ENCODE data around the gene IFITM2. TPM values are rescaled to one million over a fixed set of nuclear protein-coding genes. Genes with fewer than 3 reads are reported as not detected.
A peak's percentile ranks its signal among the peaks of the same experiment; 100 is the strongest.
"Not testable (repeated sequence)": the region's sequence is repeated elsewhere in the genome, so short reads cannot be mapped to it uniquely, and the experiment has no call there.

The IFITM2 gene
- polyA plus RNA-seq, 1 donor from 2014 or later: 1,305 TPM

DNA sequence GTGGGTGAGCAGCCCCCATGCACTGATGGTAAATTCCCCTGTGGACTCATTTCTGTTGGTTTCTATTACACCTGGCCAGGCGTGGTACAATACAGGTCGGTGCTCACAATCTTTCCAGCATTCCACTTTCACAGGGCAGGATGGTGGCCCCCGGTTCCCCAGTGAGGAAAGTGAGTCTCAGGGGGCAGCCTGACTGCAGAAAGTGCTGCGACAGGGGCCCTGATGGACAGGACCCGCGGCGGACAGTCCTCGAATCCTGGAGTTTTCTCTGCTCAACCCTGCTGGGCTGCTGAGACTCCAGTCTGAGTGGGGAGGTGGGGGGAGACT, 21.8 kb upstream of the IFITM2 start:
- H3K36me3 Mint-ChIP-seq: peaks cover under 1% of the 10 kb centered on the region
- no peak overlapping the region for H3K4me3 Mint-ChIP-seq
- H3K27me3 Mint-ChIP-seq: peaks cover 18% of the 10 kb centered on the region
- H3K4me1 Mint-ChIP-seq: peaks cover 8 to 22% (median 15%) of the 10 kb centered on the region in 3 donors
- no peak overlapping the region for H3K27ac Mint-ChIP-seq
- no peaks in the 10 kb centered on the region for H3K9me3 Mint-ChIP-seq

DNA sequence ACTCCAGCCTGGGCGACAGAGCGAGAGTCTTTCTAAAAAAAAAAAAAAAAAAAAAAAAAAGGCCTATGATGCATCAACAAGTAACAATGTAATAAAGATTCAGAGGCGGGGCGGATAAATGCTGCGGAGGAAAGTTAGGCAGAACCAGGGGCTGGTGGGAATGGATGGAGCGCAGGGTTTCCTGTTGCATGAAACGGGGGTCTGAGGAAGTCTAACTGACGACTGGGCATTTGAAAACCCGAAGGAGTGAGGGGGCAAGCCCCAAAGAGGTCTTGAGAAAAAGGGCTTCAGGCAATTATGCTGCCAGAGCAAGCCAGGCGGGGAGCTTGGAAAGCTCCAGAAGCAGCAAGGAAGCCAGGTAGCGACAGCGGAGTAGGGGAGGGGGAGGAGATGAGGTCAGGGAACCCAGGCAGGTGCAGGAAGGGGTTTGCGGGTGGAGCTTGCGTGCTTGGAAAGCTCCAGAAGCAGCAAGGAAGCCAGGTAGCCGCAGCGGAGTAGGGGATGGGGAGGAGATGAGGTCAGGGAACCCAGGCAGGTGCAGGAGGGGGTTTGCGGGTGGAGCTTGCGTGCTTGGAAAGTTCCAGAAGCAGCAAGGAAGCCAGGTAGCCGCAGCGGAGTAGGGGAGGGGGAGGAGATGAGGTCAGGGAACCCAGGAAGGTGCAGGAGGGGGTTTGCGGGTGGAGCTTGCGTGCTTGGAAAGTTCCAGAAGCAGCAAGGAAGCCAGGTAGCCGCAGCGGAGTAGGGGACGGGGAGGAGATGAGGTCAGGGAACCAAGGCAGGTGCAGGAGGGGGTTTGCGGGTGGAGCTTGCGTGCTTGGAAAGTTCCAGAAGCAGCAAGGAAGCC, 20.4 kb upstream of the IFITM2 start:
- H3K27ac Mint-ChIP-seq: peak overlapping the region; percentile 80 to 85 (median 82)
- H3K9me3 Mint-ChIP-seq, H3K36me3 Mint-ChIP-seq: not testable (repeated sequence)
- peaks cover 13% of the 10 kb centered on the region for H3K27me3 Mint-ChIP-seq
- peaks cover 3 to 18% (median 13%) of the 10 kb centered on the region in 3 donors for H3K4me1 Mint-ChIP-seq
- H3K4me3 Mint-ChIP-seq: peak overlapping the region; percentile 86 to 96 (median 92)

GRCh38 chr11:287821-288477, 19.7 kb upstream of the IFITM2 start:
- Mint-ChIP-seq H3K36me3 (peaks cover 3% of the 10 kb centered on the region), H3K4me1 (peaks cover 3 to 16% (median 13%) of the 10 kb centered on the region in 3 donors), H3K4me3 (peak overlapping the region; percentile 86 to 96 (median 92)), H3K27ac (peak overlapping the region; percentile 80 to 85 (median 83)), H3K27me3 (peaks cover 7% of the 10 kb centered on the region), H3K9me3 (no peaks in the 10 kb centered on the region)

DNA sequence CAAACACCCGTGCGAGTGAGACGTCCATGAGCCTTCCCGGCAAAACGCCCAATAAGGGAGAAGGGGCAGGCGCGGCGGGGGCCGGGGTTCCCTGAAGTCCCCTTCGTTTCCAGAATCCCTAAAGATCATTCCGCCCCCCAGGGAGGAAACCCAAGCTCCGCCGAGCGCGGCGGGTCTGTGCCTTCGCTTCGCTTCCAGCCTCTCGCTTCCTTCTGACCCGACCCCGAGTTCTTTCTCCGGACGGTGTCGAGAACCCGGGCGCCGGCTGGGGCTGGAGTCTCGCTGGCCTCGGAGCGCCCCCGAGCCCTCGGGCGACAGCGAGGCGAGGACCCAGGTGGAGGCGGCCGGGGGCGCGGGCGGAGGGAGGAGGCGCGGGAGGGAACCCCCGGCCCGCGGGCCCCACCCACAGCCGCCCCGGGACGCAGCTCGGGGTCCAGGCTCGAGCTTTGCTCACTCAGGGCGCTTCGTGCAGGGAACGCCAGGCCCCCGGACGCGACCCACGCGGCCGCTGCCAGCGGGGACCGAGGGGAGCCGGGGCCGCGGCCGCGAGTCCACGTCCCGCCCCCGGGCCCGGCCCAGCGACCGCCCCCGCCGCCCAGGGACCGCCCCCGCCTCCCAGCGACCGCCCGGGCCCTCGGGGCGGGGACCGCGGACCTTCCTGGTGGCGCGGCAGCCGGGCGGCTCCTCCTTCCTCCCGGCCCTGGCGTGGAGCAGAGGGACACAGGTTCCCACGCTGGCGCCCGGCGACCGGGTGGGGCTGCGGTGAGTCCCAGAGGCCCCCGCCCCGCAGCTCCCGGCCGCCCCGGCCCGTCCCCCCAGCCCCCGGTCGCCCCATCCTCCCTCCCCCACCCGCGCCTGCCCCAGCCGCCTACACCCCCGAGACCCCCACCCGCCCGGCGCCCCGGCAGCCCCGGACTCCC, 18.9 kb upstream of the IFITM2 start, which contains the start of gene PGGHG:
Gene PGGHG, plus strand, starts transcription at position 649 of the 920 bp plus-strand sequence. CDS start 691 bp downstream, outside the sequence.
- Mint-ChIP-seq H3K27ac (peak within 1 kb of the TSS; percentile 80 to 86 (median 83)), H3K4me1 (peaks cover 3 to 14% (median 13%) of the 10 kb centered on the region in 3 donors), H3K36me3 (peaks cover 3% of the 10 kb centered on the region), H3K27me3 (peaks cover 3% of the 10 kb centered on the region), H3K4me3 (peak within 1 kb of the TSS; percentile 86 to 96 (median 92)), H3K9me3 (no peaks in the 10 kb centered on the region)

- H3K4me3 Mint-ChIP-seq: peak overlapping the region; percentile 61 to 92 (median 82)
- peaks cover 3% of the 10 kb centered on the region for H3K27me3 Mint-ChIP-seq
- peaks cover 3% of the 10 kb centered on the region for H3K36me3 Mint-ChIP-seq
- H3K4me1 Mint-ChIP-seq: peaks cover 3 to 13% (median 13%) of the 10 kb centered on the region in 3 donors
- no peaks in the 10 kb centered on the region for H3K9me3 Mint-ChIP-seq
- H3K27ac Mint-ChIP-seq: peak overlapping the region; percentile 60 to 86 (median 67)
Observed at GRCh38 chr11:289398-289711, 18.3 kb upstream of the IFITM2 start.

DNA sequence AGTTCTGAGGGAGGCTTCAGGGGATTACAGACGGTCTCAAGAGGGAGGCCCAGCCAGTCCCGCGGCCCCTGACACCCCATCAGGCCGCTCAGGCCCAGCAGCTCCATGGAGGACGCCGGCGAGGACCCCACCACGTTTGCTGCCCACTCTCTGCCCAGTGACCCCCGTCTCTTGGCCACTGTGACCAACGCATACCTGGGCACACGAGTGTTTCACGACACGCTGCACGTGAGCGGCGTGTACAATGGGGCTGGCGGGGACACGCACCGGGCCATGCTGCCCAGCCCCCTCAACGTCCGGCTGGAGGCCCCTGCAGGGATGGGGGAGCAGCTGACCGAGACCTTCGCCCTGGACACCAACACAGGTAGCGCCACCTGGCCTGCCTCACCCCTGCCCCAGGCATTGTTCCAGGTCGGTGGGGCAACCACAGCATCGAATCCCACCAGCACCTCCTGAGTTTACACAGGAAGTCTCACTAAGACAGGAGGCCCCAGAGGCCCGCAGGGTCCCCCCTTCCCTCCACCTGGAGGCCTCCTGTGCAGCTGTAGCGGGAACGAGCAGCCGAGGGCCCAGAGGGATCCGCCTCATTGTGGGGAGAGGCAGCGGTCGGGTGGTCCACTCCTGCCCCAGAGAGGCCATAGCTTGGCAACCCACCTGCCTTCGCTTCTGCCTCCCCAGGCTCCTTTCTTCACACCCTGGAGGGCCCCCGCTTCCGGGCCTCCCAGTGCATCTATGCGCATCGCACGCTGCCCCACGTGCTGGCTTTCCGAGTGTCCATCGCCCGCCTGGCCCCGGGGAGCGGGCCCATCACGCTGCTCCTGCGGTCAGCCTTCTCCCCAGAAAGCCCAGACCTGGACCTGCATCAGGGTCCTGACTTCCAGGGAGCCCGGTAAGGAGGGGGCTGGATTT, 17.6 kb upstream of the IFITM2 start:
- H3K9me3 Mint-ChIP-seq: no peaks in the 10 kb centered on the region

DNA sequence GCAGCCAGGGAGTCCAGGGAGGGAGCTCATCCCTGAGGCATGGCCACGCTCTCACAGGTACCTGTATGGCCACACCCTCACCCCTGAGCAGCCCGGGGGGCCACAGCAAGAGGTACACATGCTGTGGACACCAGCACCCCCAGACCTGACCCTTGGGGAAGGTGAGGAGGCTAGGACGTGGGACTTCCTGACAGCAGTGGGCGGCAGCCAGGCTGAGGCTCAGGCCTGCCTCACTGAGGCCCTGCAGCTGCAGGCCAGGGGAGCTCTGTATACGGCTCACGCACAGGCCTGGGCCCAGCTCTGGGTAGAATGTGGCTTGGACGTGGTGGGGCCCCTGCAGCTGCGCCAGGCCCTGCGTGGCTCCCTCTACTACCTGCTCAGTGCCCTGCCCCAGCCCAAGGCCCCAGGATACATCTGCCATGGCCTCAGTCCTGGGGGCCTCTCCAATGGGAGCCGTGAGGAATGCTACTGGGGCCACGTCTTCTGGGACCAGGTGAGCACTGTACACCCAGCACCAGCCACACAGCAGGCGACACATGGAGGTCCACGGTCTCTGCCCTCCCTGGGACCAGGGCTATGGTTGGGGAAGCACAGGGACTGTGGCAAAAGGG, 16.9 kb upstream of the IFITM2 start:
- peaks cover 3% of the 10 kb centered on the region for H3K27me3 Mint-ChIP-seq
- peaks cover 3% of the 10 kb centered on the region for H3K36me3 Mint-ChIP-seq
- H3K4me3 Mint-ChIP-seq: peak overlapping the region in 3 of 4 donors; percentile 34 to 60 (median 52)
- no peaks in the 10 kb centered on the region for H3K9me3 Mint-ChIP-seq
- peaks cover 3 to 13% (median 13%) of the 10 kb centered on the region in 3 donors for H3K4me1 Mint-ChIP-seq
- H3K27ac Mint-ChIP-seq: peak overlapping the region in 1 of 3 donors; percentile 60

More for the DNA sequence above, 17.6 kb upstream of the IFITM2 start:
- H3K4me3 Mint-ChIP-seq: peak overlapping the region; percentile 61 to 92 (median 82)
- peaks cover 3% of the 10 kb centered on the region for H3K27me3 Mint-ChIP-seq
- H3K27ac Mint-ChIP-seq: peak overlapping the region; percentile 60 to 86 (median 67)
- H3K36me3 Mint-ChIP-seq: peaks cover 3% of the 10 kb centered on the region
- H3K4me1 Mint-ChIP-seq: peaks cover 3 to 13% (median 13%) of the 10 kb centered on the region in 3 donors

GRCh38 chr11:291281-292210, 16.1 kb upstream of the IFITM2 start:
- Mint-ChIP-seq H3K27ac (peak overlapping the region in 1 of 3 donors; percentile 60), H3K4me3 (peak overlapping the region in 2 of 4 donors; percentile 18 to 60), H3K4me1 (peaks cover 3 to 13% (median 13%) of the 10 kb centered on the region in 3 donors), H3K36me3 (peaks cover 3% of the 10 kb centered on the region), H3K27me3 (peaks cover 3% of the 10 kb centered on the region), H3K9me3 (no peaks in the 10 kb centered on the region)

DNA sequence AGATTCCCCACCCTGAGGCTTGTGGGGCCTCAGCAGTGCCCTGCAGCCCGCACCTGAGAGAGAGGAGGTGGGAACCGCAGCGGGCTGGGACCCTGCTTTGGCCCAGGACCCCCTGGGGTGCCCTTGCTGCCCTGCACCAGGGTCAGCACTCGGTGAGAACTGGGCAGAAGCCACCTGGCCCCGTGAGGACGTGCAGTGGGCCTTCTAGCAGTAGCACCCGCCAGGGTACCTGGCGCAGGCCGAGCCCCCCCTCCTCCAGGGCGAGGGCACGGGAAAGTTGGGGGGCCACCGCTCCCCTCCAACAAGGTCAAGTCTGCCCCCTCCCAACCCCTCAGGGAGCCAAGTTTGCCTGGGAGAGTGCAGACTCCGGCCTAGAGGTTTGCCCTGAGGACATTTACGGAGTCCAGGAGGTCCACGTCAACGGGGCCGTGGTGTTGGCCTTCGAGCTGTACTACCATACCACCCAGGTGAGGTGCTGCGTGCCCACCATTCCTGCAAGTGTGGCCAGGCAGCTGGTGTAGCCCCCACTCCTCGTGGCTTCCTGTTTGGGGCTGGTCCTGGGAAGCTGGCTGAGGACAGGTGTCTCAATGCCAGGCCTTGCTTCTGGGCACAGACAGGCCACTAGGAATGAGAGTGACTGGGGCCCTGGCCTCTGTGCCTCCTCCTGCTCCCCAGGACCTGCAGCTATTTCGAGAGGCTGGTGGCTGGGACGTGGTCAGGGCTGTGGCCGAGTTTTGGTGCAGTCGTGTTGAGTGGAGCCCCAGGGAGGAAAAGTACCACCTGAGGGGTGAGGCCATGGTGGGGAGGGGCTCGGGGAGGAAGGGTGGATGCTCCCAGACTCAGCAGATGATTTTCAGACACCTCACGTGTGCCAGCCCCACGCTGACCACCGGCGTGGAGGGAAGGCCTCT, 15.2 kb upstream of the IFITM2 start:
- Mint-ChIP-seq H3K4me3 (no peak overlapping the region), H3K27me3 (peaks cover 2% of the 10 kb centered on the region), H3K4me1 (peaks cover 0 to 13% (median 12%) of the 10 kb centered on the region in 3 donors), H3K36me3 (peaks cover 3% of the 10 kb centered on the region), H3K27ac (peak overlapping the region in 1 of 3 donors; percentile 21), H3K9me3 (no peaks in the 10 kb centered on the region)

DNA sequence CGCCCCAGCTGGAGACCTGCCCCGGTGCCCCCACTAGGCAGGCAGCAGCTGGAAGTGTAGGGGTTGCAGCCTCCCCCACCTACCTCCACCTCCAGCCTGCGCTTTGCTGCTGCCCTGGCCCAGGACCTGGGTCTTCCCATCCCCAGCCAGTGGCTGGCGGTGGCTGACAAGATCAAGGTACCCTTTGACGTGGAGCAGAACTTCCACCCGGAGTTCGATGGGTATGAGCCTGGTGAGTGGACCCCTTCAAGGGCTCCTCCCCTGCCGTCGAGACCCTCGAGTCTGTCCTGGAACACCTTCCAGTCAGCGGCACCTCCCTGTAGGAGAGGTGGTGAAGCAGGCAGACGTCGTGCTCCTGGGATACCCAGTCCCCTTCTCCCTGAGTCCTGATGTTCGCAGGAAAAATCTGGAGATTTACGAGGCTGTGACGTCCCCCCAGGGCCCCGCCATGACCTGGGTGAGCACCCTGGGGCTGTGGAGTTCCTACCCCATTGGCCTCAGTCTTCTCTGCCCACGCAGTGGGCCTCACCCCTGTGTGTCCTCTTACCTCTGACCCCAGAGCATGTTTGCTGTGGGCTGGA, 14.3 kb upstream of the IFITM2 start:
- peaks cover 0 to 10% (median 9%) of the 10 kb centered on the region in 3 donors for H3K4me1 Mint-ChIP-seq
- no peak overlapping the region for H3K4me3 Mint-ChIP-seq
- peaks cover 4% of the 10 kb centered on the region for H3K27me3 Mint-ChIP-seq
- no peaks in the 10 kb centered on the region for H3K9me3 Mint-ChIP-seq
- H3K27ac Mint-ChIP-seq: no peak overlapping the region
- peaks cover 3% of the 10 kb centered on the region for H3K36me3 Mint-ChIP-seq

GRCh38 chr11:293852-294661, 13.6 kb upstream of the IFITM2 start:
- peaks cover 3% of the 10 kb centered on the region for H3K36me3 Mint-ChIP-seq
- H3K9me3 Mint-ChIP-seq: no peaks in the 10 kb centered on the region
- no peak overlapping the region for H3K4me3 Mint-ChIP-seq
- peaks cover 0 to 10% (median 9%) of the 10 kb centered on the region in 3 donors for H3K4me1 Mint-ChIP-seq
- peaks cover 4% of the 10 kb centered on the region for H3K27me3 Mint-ChIP-seq
- H3K27ac Mint-ChIP-seq: no peak overlapping the region
